GM18868 (cell line): Measurements from ENCODE around the gene DNAJB14.

Experiments used
- ATAC-seq: cut with Tn5 transposase; IDR thresholded peaks from one replicate; pipeline ENCODE4 v1.9.1; 2021; ENCODE audit warnings: mild to moderate bottlenecking, moderate library complexity; ENCODE audit not compliant: unreplicated experiment

The DNAJB14 gene

DNA sequence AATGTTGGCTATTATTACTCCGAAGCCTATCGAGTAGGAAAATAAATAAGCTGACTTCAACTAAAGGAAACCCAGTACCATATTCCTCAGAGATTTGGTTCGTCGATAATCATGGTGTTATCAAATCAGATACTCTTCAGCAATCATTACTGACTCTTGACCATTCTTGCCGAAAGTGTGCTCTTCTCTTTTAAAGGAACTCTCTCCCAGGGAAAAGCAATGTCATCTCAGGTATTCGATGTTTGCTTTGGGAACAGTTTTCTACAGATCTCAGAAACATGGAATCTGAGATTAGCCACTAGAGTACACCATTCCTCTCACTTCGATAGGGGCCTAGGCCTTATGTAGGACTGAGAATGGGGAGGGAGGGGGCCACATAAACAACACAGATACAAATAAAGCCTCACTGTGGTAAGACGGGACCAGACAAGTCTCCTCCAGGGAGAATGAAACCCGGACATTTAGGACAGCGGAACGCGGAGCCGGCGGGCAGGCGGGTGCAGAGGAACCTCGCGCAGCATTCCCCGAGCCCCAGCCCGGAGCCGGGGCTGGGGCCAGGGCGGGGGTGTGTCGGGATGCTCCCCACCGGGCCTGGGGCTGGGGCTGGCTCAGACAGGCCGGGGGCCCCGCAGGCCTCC lies 581 bp downstream of the DNAJB14 start:
- ATAC-seq = peak; percentile 1

DNA sequence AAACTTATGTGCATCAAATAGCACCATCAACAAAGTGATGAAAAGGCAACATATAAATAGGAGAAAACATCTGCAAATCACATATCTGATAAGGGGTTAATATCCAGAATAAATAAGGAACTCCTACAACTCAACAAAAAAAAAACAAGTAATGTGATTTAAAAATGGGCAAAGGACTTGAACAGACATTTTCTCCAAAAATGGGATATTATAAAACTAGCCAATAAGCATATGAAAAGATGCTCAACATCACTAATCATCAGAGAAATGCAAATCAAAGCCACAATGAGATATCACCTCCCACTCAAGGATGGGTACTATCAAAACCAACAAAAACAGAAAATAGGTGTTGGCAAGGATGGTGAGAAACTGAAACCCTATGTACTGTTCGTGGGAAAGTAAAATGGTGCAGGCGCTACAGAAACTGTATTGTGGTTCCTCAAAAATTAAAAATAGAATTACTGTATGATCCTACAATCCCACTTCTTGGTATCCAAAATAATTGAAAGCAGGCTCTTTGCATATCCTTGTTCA lies 2.4 kb downstream of the DNAJB14 start:
- no peak for ATAC-seq

DNA sequence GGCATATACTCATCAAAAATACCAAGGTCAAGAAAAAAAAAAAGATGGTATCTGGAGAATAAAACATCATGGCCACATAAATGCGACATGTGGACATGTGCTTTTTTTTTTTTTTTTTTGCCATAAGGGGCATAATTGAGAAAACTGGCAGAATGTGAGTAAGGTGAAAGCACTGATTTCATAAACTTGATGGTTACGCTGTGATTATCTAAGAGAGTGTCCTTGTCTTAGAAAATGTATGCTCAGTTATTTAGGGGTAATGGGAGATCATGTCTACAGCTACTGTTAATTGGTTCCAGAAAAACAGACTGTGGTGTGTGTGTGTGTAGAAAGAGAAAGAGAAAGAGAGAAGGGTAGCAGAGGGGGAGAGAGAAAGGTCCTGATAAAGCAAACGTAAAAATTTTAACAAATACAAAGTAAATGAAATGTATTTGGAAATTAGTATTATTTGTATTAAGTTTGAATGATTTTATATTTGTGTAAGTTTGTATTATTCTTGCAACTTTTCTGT lies 8.1 kb downstream of the DNAJB14 start:
- ATAC-seq = no peak

DNA sequence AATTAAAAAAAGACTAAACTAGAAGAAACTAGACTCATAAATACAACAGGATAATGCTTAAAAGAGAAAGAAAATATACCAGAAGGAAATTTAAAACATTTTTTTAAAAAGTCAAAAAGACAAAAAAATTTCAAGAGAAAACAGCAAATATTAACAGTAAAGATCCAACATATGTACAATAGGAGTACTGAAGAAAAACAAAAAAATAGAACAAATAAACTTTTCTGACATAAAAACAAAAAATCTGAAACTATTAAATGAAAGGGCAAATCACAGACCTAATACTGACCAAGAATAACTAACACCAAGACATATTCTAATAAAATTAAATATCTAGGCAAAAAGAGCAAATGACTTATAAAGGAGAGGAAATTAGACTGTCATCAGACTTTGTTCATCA lies 11.5 kb downstream of the DNAJB14 start:
- ATAC-seq = no peak

DNA sequence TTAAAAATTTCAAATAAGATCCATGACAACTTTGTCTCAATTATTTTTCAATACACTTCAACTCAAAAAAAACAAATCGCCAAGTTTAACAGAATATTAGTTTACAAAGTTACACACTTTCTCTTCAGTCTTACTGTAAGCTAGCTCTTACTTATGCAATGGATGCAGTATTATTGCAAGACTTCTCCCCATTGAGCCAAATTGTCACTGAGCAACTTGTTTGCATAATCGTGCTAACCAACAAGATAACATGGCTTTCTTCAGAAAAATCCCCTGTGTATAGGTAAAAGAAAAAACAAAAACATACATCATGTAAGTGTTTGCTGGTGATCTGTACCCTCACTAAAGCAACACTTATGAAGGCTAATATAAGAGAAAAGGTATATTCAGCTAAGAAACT lies 18.9 kb downstream of the DNAJB14 start:
- no peak for ATAC-seq

DNA sequence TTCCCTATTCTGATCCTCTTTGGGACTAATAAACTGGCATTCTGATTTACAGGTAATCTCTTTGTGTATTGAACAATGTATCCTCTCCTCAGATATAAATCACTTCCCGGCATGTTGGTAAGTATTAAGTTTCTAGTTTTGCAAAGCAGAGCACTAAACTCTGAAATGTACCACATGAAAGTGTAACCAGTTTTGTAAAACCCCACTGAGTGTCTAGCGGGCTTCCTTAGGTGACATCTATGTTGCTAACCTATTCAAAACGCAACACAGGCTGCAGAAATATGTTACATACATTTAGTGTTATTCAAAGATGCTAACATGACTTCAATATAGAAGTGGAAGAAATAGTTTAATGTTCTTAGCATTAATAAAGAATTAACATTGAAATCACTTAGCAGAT lies 25.2 kb downstream of the DNAJB14 start:
- ATAC-seq = no peak

DNA sequence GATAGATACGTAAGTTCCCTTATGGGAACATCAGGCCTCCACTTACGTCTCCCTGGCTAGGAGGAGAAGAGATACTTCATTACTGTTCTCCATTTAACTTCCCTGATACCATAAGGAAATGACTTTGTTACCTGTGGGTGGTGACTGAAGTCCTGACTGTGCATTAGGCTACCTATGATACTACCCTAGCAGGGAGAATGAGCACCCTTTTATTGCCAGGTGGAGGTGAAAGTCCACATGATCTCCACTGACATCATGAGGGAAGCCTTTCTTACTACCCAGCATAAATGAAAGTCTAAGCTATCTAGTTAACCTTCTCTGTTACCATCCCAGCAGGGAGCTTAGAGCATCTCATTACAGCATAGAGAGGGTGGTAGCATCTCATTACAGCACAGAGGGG lies 27.8 kb downstream of the DNAJB14 start:
- no peak for ATAC-seq

DNA sequence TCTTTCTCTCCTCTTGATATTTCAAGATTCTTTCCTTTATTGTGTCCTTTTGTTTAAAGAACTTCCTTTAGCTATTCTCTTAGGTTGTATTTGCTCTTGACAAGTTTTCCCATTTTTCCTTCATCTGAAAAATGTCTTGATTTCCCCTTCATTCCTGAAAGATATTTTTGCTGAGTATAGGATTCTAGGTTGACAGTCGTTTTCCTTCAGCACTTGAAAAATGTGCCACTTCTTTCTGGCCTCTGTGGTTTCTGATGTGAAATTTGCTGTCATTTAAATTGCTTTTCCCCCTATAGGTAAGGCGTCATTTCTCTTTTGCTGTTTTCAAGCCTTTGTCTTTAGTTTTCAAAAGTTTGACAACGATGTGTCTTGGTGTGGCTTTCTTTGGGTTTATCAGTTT lies 28.8 kb downstream of the DNAJB14 start:
- ATAC-seq = no peak

DNA sequence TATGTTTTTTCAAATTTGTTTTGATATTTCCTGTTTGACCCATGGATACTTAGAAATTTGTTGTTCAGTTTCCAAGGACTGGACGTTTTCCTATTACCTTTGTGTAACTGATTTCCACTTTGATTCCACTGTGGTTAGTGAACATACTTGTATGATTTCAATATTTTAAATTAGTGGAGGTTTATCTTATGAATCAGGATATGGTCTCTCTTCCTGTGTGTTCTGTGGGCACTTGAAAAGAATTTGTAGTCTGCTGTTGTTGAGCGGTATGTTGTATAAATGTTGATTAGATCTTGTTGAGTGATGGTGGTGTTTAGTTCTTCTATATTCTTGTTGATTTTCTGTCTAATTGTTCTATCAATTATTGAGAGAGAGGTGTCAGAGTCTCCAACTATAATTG lies 31.0 kb downstream of the DNAJB14 start:
- ATAC-seq = no peak

DNA sequence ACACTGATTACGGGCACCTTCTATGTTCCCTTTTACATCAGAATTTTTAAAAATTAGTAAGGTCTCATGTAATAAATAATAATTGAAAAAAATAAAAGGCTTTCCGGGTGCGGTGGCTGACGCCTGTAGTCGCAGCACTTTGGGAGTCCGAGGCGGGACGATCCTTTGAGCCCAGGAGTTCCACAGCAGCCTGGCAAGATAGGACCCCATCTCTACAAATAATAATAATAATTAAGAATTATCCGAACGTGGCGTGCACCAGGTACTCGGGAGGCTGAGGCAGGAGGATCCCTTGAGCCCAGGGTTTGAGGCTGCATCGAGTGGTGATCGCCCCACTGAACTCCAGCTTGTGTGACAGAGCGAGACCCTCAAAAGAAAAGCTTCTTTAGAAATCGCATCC lies 51.4 kb downstream of the DNAJB14 start:
- no peak for ATAC-seq

DNA sequence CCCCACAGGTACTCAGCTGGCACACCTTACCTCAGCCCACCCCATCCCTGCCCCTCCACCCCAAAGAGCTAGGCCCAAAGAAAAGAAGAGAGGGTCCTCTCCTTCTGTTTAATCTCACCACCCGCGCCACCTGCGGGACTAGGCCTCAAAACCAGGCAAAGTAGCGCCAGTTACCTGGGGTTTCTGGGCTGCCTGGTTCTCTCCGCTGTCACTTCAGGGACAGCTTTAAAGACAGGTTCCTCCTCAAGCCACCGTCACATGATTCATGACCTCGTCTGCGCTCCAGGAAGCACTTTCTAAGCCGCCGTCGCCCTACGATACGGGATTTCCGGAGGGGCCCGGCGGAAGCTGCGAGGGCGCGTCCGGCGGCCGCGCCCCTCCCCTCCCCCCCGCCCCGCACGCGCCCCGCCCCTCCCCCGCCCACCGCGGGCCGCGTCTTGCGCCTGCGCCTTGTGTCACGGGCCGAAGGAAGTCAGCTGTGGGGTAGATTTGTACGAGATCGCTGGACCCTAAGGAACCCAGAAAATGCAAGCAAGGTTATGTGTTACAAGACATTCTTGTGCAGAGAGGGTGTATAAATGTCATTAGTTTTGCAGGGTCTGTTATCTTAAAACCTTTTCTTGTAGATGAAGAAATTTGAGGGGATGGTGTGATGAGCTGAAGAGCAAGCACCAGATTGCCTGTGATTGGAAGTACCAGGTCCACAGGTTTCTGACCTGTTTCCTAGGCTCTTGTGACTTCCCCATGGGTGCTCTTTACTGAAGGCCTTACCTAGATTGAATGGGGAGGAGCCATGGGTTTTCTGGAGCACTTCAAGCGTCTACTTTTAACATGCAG lies 52.0 kb downstream of the DNAJB14 start, which contains the start of gene LAMTOR3:
Gene LAMTOR3, minus strand, starts transcription at position 267 of the 837 bp plus-strand sequence. CDS start 464 bp downstream, outside the sequence.
- peak; percentile 100 for ATAC-seq

DNA sequence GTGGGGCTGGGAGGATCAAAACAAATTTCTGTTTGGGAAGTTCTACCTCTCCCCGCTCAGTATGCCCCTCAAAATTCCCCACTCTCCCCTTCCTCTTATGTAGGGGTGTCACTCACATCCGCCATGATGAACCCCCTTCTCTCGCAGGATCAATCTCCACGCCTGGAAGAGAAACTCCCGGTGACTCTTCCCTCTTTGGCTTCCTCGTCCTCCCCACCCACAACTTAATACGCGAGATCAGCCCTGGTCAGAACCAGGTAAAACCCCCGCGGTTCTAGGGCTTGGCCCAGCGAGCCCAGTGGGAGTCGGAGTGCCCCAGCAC lies 52.6 kb downstream of the DNAJB14 start:
- no peak for ATAC-seq

DNA sequence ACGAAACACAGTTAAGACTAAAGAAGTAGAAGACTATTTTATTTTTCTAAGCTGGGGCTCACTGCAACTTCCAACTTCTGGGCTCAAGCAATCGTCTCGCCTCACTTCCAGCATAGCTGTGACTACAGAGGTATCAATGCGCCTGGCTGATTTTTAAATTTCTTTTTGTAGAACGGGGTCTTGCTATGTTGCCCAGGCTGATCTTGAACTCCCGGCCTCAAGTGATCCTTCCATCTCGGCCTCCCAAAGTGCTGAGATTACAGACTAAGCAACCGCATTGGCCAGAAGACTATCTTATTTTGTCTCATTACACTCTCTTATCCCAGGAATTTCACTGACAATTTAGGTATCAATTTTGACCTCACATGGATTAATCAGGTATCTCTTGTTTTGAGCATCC lies 53.4 kb downstream of the DNAJB14 start:
- no peak for ATAC-seq

DNA sequence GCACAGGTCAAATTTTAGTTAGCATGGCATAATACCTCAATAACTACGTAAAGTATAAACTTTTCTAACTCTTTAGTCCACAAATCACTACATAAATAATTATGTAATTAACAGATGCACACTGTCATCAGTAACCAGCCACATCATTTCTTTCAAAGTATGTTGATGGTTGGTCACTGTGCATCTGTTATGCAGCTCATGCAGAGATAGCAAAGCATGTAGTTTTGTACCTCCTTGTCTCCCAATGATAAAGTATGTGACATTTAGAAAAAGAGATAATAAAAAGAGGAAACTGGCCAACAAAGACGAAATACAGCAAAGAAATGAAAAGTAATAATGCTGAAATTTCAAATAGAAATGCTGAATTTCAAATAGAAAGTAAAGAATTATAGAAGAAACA lies 55.1 kb downstream of the DNAJB14 start:
- no peak for ATAC-seq

DNA sequence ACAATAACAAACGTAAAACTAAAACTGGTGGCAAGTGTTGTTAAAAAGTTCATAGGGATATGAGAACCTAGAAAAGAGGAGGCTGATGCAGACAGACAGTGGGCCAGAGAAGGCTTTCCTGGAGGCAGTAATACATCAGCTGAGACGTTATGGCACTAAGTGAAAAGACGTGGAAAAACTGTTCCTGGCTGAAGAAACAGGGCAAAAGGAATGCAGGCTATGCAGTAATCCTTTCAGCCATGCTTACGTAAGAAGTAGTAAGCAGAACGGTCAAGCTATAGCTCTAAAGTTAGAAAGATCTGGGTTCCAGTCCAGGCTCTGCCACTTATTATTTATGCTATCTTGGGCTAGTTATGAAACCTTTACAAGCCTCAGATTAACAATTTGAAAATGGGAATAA lies 58.6 kb downstream of the DNAJB14 start:
- ATAC-seq = no peak

DNA sequence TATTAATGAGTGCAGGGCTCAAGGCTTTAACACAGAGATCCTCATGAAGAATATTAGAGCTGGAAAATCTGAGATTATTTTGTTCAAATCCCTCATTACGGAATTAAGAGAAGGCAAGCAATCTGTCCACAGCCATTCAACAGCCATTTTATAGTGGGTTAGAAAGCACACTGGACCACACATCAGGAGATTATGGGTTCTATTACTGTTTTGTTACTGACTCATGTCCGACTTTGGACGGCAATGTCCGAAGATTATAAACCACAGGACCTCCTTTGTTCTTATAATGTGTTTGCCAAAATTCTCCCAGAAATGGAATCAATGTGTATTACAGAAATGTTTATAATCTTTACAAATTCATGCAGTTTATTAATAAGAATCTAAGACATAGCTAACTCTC lies 60.3 kb downstream of the DNAJB14 start:
- ATAC-seq = no peak

DNA sequence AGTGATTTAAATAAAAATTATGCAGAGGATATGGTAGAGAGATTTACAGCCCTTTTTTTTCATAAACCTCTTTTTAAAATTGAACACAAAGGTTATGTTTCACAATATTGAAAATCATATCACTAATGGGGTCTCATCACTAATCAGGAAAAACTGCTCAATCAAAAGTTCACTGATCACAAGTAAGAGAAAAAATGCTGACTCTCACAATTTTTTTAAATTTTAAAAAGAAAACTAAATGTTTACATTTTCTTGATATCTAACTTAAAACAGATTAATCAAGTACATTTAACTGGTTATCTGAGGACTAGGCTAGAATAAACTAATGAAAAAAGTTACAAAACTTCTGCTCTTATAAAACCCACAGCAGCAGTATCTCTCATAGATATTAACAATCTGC lies 60.7 kb downstream of the DNAJB14 start:
- no peak for ATAC-seq

DNA sequence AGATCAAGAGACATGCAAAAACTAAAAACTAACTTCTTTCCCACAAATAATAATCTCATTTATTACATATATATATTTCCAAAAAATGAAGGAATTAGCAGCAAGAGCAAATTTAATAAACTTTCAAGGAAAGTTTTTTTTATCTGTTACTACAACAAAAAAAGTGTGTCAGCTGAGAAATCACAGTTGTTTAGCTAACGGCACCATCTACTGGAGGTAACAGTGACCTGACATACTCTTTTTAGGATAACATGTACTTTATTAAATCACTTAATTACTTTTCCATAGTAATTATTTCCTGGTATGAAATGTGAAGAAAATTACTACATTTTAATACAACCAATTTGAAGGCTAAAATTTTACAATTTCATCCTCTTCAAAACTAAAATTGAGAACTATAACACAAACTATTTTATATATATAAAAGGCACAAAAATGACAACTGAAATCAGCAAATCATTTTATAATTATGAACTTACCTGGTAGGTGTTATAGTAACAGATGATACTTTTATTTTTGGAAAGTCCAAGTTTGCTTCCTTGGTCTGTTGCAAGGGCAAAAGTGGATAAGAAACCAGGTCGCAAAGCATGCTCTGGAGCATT lies 61.3 kb downstream of the DNAJB14 start:
- ATAC-seq = peak; percentile 78

DNA sequence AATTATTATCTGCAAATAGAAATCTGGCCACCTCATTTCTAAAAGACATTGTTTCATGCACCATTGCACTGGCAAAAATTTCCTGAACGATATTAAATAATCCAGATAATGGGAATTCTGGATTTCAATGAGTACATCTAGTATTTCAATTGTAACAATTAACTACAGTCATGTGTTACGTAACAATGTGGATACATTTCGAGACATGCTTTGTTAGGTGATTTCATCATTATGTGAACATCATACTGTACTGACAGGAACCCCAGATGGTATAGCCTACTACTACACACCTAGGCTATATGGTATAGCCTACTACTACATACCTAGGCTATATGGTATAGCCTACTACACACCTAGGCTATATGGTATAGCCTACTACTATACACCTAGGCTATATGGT lies 67.0 kb downstream of the DNAJB14 start:
- no peak for ATAC-seq

DNA sequence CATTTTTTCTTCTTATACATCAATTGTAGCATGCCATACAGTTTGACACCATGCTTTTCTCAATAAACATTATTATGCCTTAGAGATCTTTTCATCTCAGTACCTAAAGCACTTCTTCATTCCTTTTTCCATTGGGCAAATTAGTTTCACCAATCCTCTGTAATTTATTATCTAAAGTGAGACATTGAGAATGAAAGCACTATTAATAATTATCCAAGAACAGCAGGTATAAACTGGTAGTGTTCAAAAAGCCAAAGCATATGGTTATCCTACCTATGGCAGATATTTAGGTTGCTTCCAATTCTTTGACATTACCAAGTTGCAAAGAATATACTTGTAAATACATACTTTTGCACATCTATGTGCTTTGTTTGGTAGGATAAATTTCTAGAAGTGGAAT lies 67.8 kb downstream of the DNAJB14 start:
- no peak for ATAC-seq

DNA sequence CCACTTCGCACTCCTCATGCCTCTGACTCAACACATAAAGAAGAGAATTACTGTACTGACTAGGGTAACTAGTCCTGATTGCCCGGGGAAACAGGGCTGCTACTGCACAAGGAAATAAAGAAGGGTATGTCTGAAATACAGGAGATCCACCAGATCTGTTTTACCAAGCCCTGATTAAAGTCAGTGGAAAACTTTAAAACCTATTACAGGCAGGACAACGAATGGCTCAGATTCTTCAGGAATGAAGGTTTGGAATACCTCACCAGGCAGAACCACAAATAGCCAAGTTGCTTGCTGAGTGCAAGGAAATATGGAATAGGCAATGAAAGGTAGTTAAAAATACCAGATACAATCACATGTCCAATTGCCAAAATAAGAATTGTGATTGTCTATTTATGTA lies 69.5 kb downstream of the DNAJB14 start:
- ATAC-seq = no peak

DNA sequence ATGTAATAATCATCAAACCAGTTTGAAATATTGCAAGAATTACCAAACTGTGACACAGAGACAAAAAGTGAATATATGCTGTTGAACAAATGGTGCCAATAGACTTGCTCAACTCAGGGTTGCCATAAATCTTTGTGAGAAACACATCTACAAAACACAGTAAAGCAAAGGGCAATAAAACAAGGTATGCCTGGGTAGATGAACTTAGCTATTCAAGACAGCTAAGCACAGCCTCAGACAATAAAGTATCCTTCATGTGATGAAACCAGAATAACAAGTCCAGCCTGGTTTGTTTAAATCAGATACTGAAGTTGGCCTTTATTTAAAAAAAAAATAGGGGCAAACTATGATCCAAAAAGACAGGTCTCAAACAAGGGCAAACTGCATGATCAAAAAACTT lies 71.3 kb downstream of the DNAJB14 start:
- no peak for ATAC-seq
